GM11168 (cell line): ENCODE results near the gene SPINK5.
"Not testable (repeated sequence)": the region's sequence is repeated elsewhere in the genome, so short reads cannot be mapped to it uniquely, and the experiment has no call there.

Experiments
- in situ Hi-C: fragments of 300-500 bp; cut with MboI; formaldehyde crosslinking; loops from one replicate; pipeline ENCODE4 v1.12.0; 2022; ENCODE audit warnings: low sequenced_read_pairs; ENCODE audit not compliant: unreplicated experiment

SPINK5 gene, protein sequence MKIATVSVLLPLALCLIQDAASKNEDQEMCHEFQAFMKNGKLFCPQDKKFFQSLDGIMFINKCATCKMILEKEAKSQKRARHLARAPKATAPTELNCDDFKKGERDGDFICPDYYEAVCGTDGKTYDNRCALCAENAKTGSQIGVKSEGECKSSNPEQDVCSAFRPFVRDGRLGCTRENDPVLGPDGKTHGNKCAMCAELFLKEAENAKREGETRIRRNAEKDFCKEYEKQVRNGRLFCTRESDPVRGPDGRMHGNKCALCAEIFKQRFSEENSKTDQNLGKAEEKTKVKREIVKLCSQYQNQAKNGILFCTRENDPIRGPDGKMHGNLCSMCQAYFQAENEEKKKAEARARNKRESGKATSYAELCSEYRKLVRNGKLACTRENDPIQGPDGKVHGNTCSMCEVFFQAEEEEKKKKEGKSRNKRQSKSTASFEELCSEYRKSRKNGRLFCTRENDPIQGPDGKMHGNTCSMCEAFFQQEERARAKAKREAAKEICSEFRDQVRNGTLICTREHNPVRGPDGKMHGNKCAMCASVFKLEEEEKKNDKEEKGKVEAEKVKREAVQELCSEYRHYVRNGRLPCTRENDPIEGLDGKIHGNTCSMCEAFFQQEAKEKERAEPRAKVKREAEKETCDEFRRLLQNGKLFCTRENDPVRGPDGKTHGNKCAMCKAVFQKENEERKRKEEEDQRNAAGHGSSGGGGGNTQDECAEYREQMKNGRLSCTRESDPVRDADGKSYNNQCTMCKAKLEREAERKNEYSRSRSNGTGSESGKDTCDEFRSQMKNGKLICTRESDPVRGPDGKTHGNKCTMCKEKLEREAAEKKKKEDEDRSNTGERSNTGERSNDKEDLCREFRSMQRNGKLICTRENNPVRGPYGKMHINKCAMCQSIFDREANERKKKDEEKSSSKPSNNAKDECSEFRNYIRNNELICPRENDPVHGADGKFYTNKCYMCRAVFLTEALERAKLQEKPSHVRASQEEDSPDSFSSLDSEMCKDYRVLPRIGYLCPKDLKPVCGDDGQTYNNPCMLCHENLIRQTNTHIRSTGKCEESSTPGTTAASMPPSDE

DNA sequence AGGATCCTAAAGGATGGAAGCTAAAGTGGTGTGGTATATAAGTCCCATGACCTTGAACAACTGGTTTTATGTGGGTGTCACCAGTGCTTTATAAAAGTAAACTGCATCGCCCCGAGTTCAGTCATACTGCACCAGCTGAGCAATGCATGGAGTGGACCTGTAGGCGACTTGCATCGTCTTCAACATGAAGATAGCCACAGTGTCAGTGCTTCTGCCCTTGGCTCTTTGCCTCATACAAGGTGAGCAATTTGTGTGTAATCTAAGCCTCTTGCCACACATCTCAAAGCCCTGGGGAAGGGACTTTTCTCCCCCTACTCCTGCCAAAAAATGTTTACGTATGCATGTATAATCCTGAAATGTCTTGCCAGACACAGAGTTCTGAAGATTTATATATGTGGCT lies at the start of gene SPINK5:
Gene SPINK5 (plus strand): TSS at position 120 of the 400 bp plus-strand sequence. CDS start 65 bp downstream, at position 185.
- in situ Hi-C loops = no loop called here

DNA sequence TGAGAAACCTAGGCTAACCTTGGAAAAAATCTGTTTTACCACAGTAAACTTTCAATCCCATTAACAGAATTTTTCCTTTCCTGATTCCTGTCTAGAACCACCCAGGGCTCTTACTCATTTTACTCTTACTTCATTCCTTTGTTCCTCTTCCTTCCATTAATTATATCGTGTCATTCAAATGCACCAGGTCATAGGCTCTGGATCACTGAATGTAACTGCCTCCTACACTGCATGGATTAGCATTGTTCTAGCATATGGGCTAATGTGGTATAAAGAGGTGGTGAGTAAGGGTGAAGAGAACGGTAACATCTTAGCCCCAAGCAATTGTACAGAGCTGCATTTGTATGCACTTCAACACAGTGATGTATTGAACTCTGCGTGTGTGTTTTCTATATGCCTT lies 49.5 kb upstream of the SPINK5 start:
- in situ Hi-C loops = no loop called here

DNA sequence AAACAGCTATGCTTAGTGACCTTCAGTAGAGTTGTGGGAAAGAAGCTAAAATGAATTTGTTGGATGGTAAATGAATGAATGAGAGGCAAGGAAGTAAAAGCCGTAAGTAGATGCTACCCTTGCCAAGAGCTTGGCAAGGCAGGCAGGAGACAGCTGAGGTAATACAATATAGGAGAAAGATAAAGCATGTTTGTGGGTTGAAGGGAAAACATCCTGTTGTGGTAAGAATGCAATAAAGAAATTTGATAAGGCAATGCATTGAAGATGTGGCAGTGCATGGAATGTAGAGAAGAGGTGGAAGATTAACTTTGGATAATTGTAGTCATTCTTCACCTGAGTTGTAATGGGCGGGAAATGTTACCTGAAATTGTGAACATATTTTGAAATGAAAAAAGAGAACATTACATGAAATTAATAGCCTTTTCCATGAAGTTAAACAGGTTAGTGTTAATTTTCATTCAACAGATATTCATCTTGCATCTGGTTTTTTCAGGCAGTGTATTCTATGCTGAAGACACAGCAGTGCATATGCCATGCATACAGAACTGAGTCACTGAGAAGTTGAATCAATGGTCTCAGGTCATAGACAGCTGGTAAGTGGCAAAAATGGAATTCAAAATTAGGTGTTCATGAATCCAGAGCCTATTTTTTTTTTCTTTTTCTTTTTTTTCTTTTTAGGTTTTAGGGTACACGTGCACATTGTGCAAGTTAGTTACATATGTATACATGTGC lies 43.4 kb upstream of the SPINK5 start:
- in situ Hi-C loops = no loop called here

DNA sequence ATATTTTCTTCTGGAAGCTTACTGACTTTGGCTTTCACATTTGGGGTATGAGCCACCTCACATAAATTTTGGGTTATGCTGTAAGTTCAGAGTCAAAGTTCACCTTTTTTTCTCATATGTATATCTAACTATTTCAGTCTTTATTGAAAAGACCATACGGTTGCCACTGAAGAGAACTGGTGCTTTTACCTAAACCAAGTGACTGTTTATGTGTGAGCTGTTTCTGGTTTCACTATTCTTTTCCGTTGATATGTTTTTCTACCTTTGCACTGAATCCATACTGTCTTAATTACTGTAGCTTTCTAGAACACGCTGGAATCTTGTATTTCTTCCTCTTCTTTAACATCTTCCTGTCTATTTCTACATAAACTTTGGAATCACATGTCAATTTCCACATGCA lies 36.3 kb upstream of the SPINK5 start:
- in situ Hi-C loops = no loop called here

DNA sequence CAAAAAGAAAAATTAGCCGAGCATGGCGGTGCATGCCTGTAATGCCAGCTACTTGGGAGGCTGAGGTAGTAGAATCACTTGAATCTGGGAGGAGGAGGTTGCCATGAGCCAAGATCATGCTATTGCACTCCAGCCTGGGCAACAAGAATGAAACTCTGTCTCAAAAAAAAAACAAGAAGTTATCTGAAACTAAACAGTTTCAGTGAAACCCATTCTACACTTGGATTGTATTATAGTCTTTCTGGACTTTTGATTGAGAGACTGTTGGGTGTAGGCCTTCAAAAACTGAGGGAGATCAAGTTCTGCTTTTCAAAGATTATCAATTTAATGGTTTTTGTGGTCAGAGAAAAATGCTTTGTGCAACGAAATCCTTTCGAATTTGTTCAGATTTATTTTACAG lies 34.6 kb upstream of the SPINK5 start:
- in situ Hi-C loops = no loop called here

DNA sequence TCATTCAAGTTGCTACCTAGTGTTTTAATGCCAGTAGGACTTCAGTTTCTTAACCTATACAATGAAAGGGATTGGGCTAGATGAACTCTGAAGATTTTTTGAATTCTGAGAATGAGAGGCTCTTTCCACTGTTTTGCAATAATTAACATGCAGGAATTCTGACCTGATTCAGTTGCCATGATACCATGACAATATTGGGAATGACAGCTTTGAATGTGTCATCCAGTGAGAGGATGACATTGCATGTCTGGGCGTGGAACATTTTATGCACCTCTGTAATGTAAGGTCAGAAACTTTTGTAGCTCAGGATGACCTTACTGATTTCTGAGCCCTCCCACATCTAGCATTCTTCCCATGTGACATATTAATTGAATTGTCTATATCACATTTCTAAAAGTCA lies 30.6 kb upstream of the SPINK5 start:
- in situ Hi-C loops = no loop called here

DNA sequence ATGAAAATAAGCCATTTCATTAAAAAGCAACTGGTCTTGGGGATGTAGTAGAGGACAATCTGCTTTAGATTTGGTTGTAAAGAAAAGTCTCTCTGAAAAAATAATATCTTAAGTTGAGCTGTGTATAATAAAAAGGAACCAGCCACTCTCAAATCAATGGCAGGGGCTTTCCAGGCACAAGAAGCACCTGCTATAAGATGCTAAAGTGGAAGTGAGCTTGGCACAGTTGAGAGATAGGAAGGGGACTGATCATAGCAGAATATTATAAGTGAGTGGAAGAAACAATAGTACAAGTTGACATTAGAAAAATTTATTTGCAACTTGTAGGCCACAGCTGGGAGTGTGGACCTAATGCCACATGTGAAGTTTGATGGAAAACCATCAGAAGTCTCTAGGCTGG lies 28.1 kb upstream of the SPINK5 start:
- in situ Hi-C loops = no loop called here

DNA sequence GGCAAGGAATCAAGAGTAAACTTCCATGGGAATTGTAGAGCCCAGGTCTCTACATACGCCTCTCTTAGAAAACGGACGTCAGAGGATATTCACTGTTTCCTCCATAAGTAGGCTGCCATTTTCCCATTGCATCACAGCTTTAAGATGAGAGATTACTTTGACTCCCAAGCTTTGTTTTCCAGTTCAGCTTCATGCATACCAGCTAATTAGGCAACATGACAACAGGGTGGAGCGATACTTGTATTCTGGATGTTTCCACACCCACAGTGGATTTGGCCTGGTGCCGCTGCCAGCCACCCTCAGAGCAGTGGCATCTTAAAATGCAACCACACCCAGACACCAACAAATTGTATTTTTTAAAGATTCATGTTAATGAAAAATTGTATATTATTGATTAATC lies 20.9 kb upstream of the SPINK5 start:
- in situ Hi-C loops = no loop called here

DNA sequence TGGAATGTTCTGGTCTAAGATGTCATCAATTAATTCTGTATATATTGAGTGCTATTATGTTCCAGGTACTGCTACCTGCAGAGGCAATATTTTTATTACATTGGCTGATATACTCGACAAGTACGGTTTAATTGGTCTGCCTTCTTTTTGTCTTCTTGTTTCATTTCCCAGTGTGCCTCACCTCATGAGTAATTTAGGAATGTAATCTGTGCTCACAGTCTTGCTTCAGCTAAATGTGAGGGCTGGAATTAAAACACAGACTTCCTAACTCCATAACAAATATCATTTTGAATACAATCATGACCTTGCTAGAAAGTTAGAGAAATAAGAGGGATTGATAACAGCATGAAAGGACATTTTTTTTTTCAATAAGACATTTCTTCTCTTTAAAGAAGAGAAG lies 20.1 kb upstream of the SPINK5 start:
- in situ Hi-C loops = no loop called here

DNA sequence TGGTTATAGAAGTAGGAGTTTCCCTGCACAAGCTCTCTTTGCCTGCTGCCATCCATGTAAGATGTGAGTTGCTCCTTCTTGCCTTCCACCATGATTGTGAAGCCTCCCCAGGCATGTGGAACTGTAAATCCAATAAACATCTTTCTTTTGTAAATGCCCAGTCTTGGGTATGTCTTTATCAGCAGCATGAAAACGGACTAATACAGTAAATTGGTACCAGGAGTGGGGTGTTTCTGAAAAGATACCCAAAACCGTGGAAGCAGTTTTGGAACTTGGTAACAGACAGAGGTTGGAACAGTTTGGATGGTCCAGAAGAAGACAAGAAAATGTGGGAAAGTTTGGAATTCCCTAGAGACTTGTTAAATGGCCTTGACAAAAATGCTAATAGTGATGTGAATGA lies 8.6 kb upstream of the SPINK5 start:
- in situ Hi-C loops = not testable (repeated sequence)

DNA sequence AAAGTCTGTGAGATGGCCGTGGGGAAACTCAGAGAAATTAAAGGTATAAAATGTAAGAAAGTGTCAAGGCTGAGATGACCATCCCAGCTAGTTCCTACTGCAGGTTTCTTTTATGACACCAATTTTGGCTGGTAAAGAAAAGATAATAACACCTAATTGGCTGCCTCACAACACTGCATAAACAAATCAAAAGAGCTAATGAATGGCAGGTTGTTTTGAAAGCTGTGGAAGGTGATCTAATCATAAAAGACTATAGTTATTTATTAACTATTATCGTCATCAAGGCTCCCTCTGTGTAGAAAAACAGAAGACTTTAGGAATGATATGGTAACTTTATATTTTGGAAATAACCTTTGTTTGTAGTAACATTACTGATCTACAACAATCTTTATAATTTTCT lies 3.5 kb upstream of the SPINK5 start:
- in situ Hi-C loops = no loop called here

DNA sequence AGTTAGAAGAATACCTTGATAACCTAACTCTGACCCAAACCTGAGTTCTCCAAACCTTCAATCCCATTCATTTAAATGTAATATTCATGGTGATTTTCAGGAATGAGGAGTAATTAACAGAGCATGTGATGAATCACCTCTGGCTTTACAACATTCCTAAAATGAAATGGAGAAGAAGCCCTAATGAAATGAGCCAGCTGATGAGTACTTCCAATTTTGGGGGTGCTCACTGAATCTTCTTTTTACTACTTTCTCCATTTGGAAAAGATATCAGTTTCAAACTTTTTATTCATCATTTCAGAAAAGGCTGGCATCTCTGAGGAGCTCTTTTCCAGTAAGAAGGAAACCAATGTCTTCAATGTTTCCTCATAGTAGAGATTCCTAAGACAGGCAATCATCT lies 2.9 kb upstream of the SPINK5 start:
- in situ Hi-C loops = no loop called here

DNA sequence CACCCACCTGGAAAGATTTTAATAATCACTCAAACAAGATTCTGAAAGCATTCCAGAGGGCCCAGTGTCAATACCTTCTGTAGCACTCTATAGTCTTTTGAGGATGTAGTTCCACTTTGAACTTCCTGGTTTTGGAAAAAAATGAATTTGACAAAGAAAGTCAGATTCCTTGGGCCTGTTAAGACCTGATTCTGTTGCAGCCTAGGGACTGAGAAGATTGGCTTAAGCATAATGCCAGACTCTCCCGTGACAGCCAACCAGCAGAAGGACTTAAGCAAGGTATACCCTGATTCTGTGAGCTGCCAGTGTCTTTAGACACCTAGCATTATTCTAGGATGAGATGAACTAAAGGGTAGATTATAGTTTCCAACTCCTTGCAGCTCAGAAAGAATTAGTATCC lies 6.8 kb downstream of the SPINK5 start:
- in situ Hi-C loops = no loop called here

DNA sequence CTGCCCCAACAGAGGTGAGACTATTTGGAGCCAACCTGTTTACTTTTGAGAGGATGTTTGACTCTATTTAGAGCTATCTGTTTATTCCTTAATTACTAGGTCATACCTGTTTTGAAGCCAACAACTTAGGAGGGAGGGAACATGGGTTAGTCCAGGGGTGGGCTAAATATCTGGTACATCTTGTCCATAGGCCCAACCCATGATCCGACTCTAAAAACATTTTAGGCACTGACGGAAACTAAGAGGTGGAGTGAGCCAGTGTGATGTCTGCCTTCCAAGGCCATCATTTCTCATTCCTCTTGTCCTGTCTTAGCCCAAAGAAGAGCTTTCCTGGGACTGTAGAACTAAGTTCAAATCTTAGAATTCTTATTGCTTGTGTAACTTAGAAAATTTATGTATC lies 8.4 kb downstream of the SPINK5 start:
- in situ Hi-C loops = no loop called here

DNA sequence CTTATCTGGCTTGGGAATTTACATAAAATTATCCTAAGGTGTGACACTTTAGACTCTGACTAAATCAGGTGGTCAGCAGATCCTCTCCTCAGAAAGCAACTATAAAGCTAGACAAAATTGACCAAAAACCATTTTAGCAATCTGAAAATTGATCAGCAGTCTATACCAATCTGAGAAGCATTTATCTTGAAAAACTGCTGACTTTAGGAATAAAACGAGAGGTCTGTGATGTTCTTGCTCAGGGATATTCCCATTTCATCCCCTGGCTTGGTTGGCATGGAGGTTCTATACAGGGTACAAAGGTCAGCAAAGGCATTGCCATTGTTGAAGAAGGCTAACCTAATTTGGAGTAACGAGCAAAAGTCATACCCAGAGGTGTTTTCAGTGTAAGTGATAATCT lies 11.7 kb downstream of the SPINK5 start:
- in situ Hi-C loops = no loop called here

DNA sequence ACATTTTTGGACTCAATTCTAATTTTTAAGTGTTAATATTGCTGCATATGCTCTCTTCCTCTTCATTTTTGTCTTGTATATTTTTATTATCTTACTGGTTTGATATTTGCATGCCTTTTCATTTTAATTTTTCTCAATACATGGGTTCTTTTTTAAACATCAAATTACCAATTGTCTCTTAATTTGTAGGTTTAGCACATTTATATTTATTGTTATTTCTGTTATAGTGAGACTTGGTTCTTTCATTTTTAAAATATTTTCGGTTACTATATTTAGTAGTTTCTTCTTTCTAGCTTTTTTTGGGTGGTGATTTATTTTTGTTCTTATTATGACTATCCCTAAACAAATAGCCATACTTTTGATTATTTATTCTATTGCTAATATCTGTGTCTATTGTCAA lies 19.4 kb downstream of the SPINK5 start:
- in situ Hi-C loops = no loop called here

DNA sequence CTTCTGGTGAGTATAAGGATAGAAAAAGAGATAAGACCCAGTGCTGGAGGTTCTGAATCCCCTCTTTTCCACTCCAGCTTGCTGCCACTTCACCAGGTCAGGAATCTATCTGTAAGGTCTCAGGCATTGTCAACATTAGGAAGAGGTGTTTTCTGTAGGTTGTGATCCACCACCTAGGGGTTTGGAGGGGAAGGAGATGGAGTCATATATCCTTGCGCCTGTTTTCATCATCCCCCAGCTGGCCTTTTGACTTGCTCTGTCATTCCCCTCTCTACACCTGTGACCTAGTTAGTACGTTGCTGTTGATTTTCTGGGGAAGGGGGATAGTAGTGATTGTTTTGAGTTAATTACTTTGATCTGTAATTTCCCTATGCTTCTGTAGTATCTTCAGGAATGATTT lies 20.5 kb downstream of the SPINK5 start:
- in situ Hi-C loops = no loop called here

DNA sequence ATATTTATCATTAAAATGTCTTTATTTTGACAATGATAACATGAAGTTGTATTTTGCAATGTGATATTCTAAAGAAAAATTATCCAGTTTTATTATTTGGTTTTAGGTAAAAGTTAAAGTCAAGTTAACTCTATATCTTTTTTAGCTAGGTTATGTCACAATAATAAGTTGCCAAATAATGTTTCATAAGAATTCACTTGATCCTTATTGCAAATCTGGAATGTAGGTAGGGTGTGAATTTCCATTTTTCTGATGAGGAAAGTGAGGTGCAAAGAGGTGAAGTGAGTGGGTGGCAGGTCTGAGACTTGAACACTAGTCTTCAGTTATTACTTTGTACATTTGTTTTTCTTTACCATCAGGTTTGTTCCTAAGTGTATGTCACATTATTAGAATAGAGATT lies 21.5 kb downstream of the SPINK5 start:
- in situ Hi-C loops = no loop called here

DNA sequence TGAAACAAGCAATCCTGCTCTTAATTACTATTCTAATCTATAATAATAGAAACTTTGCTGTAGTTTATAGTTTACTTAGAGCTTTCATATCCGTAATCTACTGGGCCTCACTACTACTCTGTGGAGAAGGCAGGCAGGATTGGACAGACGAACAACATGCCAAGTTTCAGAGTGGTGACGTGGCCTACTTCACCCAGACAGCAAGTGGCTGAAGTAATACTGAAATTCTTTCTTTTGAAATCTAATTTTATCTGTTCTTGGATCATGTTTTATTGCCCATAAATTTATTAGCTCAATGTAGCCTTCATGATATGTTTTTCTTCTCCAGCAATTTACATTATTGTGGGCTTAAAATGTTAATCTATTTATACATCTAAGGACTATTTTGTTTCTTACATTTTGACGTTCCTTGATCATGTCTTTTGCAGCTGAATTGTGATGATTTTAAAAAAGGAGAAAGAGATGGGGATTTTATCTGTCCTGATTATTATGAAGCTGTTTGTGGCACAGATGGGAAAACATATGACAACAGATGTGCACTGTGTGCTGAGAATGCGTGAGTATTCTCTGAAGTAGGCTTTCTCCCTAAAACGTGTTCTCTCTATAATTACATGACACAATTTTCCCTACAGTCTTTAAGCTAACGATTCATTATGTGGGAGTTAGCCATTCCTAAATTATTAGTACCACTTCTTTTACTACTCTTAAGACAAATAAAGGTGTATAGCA lies 22.4 kb downstream of the SPINK5 start:
- in situ Hi-C loops = no loop called here
